ENCODE measurements around the gene RPL10A. TPM values are rescaled to one million over a fixed set of nuclear protein-coding genes. Genes with fewer than 3 reads are reported as not detected.

RPL10A gene
- polyA plus RNA-seq, 3 donors = 345 to 1,242 (median 421) TPM

DNA sequence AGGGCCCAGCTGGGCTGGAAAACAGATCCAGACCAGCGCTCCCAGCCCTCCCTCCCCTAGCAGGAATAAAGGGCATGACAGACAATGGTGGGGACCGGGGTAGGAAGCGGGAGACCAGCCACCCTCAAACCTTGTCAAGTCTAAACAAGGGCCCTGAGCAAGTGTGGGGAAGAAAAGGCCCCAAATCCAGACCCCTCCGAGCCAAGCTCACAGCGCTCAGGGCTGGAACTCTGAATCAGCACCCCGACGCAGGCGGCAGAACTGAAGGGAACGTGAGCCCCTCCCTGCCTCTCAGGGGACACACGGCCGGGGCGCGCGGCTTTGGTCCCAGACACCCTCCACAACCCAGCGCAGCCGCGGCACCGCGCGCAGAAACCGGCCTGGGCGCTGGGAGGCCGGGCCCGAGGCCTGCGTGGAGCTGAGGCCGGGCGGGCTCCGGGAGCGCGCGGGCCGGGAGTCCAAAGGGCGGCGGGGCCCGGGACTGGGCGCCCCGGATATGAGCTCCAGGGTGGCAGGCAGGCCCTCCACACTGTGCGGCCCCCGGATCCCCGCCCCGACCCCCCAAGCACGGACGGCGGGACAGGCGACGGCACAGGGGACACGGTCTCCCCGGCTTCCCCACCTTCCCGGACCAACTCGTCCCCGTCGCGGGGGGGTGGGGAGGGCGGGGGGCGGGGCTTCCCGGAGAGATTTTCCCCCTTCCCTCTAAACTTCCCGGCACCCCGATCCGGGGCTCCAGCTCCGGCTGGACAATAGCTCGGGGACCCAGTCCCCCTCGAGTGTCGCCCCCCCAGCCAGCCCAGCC is 28.0 kb downstream of the RPL10A start:
- DNase-seq = no peak
- Histone ChIP-seq H3K79me2 (ENCODE audit: insufficient read depth, low read length) (no peaks in the 10 kb centered on the region), H3K4me3 (replicated peaks in 1 of 3; ENCODE audit: low read depth in 2 of 3, low read length in 3 of 3) (peak overlapping the region in 1 of 3 experiments; percentile 49), H3K4me1 (ENCODE audit: control insufficient read depth in 1 of 2, insufficient read depth in 2 of 2, low read length in 2 of 2) (peaks cover 36 to 42% of the 10 kb centered on the region in 2 donors), H3K9ac (ENCODE audit: insufficient read depth, low read length, poor library complexity, severe bottlenecking) (no peak overlapping the region), H3K9me3 (replicated peaks in 1 of 2; ENCODE audit: control insufficient read depth in 1 of 2, insufficient read depth in 1 of 2, low read length in 2 of 2) (peaks cover 0 to 9% of the 10 kb centered on the region in 2 donors), H3K36me3 (replicated peaks in 1 of 2; ENCODE audit: control insufficient read depth in 1 of 2, insufficient read depth in 2 of 2, low read length in 2 of 2) (no peaks in the 10 kb centered on the region), H3K27me3 (ENCODE audit: control insufficient read depth in 2 of 2, insufficient read depth in 2 of 2, low read length in 2 of 2) (peaks cover 37 to 88% of the 10 kb centered on the region in 2 donors), H2AFZ (ENCODE audit: insufficient read depth, low read depth, low read length, poor library complexity, severe bottlenecking) (no peak overlapping the region), H3K4me2 (replicated peaks; ENCODE audit: extremely low read depth, low read length, poor library complexity, severe bottlenecking) (peak overlapping the region; percentile 88), H4K20me1 (ENCODE audit: insufficient read depth, low read length) (peaks cover 10% of the 10 kb centered on the region), H3K27ac (ENCODE audit: low read depth in 1 of 2, low read length in 2 of 2) (no peak overlapping the region)
- H3K27me3 Mint-ChIP-seq (ENCODE audit: low read depth in 3 of 3) = peaks cover 81 to 95% (median 81%) of the 10 kb centered on the region in 3 donors
- TF ChIP-seq, protein P1, sequence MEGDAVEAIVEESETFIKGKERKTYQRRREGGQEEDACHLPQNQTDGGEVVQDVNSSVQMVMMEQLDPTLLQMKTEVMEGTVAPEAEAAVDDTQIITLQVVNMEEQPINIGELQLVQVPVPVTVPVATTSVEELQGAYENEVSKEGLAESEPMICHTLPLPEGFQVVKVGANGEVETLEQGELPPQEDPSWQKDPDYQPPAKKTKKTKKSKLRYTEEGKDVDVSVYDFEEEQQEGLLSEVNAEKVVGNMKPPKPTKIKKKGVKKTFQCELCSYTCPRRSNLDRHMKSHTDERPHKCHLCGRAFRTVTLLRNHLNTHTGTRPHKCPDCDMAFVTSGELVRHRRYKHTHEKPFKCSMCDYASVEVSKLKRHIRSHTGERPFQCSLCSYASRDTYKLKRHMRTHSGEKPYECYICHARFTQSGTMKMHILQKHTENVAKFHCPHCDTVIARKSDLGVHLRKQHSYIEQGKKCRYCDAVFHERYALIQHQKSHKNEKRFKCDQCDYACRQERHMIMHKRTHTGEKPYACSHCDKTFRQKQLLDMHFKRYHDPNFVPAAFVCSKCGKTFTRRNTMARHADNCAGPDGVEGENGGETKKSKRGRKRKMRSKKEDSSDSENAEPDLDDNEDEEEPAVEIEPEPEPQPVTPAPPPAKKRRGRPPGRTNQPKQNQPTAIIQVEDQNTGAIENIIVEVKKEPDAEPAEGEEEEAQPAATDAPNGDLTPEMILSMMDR (IDR thresholded peaks at IDR 0.05) = no peak
- peak overlapping the region; percentile 62 to 65 for H3K4me3 Mint-ChIP-seq
- H3K9me3 Mint-ChIP-seq = peaks cover 0 to 17% (median 8%) of the 10 kb centered on the region in 7 donors
- intact Hi-C loops (cut with micrococcal nuclease) = no loop called here
- H3K4me1 Mint-ChIP-seq = peaks cover 38% of the 10 kb centered on the region
- H3K36me3 Mint-ChIP-seq = peaks cover 2 to 5% of the 10 kb centered on the region in 2 donors
- WGBS (ENCODE audit: insufficient coverage) = 35% methylated on average over 27 of the region's 63 CpGs
- H3K27ac Mint-ChIP-seq = no peak overlapping the region

DNA sequence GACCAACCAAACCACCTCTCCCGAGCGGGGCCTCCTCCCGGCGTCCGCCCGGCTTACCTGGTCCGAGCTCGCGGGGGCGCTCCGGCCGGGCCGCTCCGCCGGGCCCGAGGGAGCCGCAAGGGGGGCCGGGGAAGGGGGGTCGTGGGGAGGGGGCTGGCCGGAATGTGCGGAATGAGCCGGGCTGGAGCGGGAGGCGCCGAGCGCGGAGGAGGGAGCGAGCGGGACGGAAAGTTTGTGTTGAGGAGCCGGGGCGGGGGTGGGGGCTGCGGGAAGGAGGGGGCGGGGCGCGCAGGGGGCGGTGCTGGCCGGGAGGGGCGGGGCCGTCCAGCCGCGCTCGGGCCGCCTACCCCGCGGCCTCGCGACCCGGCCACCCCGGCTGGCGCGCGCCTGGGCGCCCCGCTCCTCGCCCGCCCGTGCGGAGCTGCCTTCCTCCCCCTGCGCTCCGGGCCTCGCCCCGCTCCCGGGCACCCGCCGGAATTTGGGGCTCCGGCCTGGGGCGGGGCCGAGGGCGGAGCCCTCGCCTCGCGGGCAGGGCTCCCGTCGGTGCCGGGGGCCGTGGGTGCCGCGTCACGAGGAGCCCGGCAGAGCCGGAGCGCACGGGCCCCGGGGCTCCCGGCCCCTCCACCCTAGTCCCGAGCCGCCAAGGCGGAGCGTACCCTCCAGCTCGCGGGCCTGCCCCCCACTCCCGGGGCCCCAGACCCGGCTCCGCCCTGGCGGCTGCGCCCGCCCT is 28.8 kb downstream of the RPL10A start, which contains the start of gene TEAD3:
TEAD3 (minus strand) TSS at position 239 of the 730 bp plus-strand sequence.
- Histone ChIP-seq H3K4me1 (ENCODE audit: control insufficient read depth in 1 of 2, insufficient read depth in 2 of 2, low read length in 2 of 2) (peaks cover 36 to 42% of the 10 kb centered on the region in 2 donors), H2AFZ (ENCODE audit: insufficient read depth, low read depth, low read length, poor library complexity, severe bottlenecking) (peak within 1 kb of the TSS; percentile 76), H3K36me3 (replicated peaks in 1 of 2; ENCODE audit: control insufficient read depth in 1 of 2, insufficient read depth in 2 of 2, low read length in 2 of 2) (no peaks in the 10 kb centered on the region), H3K27ac (ENCODE audit: low read depth in 1 of 2, low read length in 2 of 2) (no peak within 1 kb of the TSS), H4K20me1 (ENCODE audit: insufficient read depth, low read length) (peaks cover 10% of the 10 kb centered on the region), H3K4me3 (replicated peaks in 1 of 3; ENCODE audit: low read depth in 2 of 3, low read length in 3 of 3) (peak within 1 kb of the TSS; percentile 20 to 73 (median 26)), H3K27me3 (ENCODE audit: control insufficient read depth in 2 of 2, insufficient read depth in 2 of 2, low read length in 2 of 2) (peaks cover 37 to 87% of the 10 kb centered on the region in 2 donors), H3K79me2 (ENCODE audit: insufficient read depth, low read length) (no peaks in the 10 kb centered on the region), H3K9ac (ENCODE audit: insufficient read depth, low read length, poor library complexity, severe bottlenecking) (peak within 1 kb of the TSS; percentile 51), H3K4me2 (replicated peaks; ENCODE audit: extremely low read depth, low read length, poor library complexity, severe bottlenecking) (peak within 1 kb of the TSS; percentile 88), H3K9me3 (replicated peaks in 1 of 2; ENCODE audit: control insufficient read depth in 1 of 2, insufficient read depth in 1 of 2, low read length in 2 of 2) (peaks cover 0 to 9% of the 10 kb centered on the region in 2 donors)
- Mint-ChIP-seq H3K27me3 (ENCODE audit: low read depth in 3 of 3) (peaks cover 78 to 95% (median 81%) of the 10 kb centered on the region in 3 donors), H3K27ac (no peak within 1 kb of the TSS), H3K4me3 (peak within 1 kb of the TSS; percentile 76 to 83), H3K9me3 (peaks cover 0 to 19% (median 8%) of the 10 kb centered on the region in 7 donors), H3K4me1 (peaks cover 38% of the 10 kb centered on the region), H3K36me3 (peaks cover 2 to 5% of the 10 kb centered on the region in 2 donors)
- under 1% methylated on average over 62 of the region's 98 CpGs for WGBS (ENCODE audit: insufficient coverage)
- TF ChIP-seq, protein P1 (IDR thresholded peaks at IDR 0.05) = no peak
- DNase-seq = peak in 1 of 3 donors; percentile 5
- intact Hi-C loops (cut with micrococcal nuclease) = no loop called here

Measured in CD14-positive monocyte (primary cell).